Small intestine (tissue), 7 donors: ENCODE results near the gene TNFSF11. TPM values are rescaled to one million over a fixed set of nuclear protein-coding genes. Genes with fewer than 3 reads are reported as not detected.

Experiments
- DNase-seq, 2 donors: peaks; one replicate each; pipeline versions ENCODE4 v3.0.0 to v3.0.0-alpha.2; 2013
- FAIRE-seq: peaks from 2 replicates; lab custom pipeline; 2012; peaks lifted over from hg19 to GRCh38; lab: Jason Lieb, UNC
- H3K27ac ChIP-seq, 3 donors: one replicate each; pipeline ENCODE4 v1.5.1; 2013; ENCODE audit warnings: low read length in 2 of 3, mild to moderate bottlenecking in 2 of 3, control low read depth in 1 of 3, inconsistent platforms in 1 of 3, low read depth in 1 of 3, moderate library complexity in 1 of 3
- H3K27me3 ChIP-seq, 3 donors: one replicate each; pipeline ENCODE4 v1.6.1; 2013; ENCODE audit warnings: low read length in 3 of 3, inconsistent platforms in 1 of 3; ENCODE audit not compliant: control insufficient read depth in 3 of 3, insufficient read depth in 3 of 3
- H3K36me3 ChIP-seq, 3 donors: one replicate each; pipeline ENCODE4 v1.6.1; 2013; ENCODE audit warnings: low read length in 3 of 3, inconsistent platforms in 1 of 3, low read depth in 1 of 3, mild to moderate bottlenecking in 1 of 3, moderate library complexity in 1 of 3; ENCODE audit not compliant: control insufficient read depth in 3 of 3, insufficient read depth in 2 of 3
- H3K4me1 ChIP-seq, 3 donors: one replicate each; pipeline ENCODE4 v1.6.1; 2013; ENCODE audit warnings: low read length in 2 of 3, inconsistent platforms in 1 of 3, low read depth in 1 of 3, mild to moderate bottlenecking in 1 of 3, moderate library complexity in 1 of 3; ENCODE audit not compliant: control insufficient read depth in 3 of 3, insufficient read depth in 2 of 3
- H3K4me3 ChIP-seq, 3 donors: one replicate each; pipeline ENCODE4 v1.5.1; 2013; ENCODE audit warnings: low read length in 3 of 3, control low read depth in 1 of 3, inconsistent platforms in 1 of 3, low read depth in 1 of 3, mild to moderate bottlenecking in 1 of 3, moderate library complexity in 1 of 3
- H3K9me3 ChIP-seq, 2 donors: one replicate each; pipeline ENCODE4 v1.6.1; 2013; ENCODE audit warnings: low read depth in 1 of 2, low read length in 1 of 2; ENCODE audit not compliant: control insufficient read depth in 2 of 2, insufficient read depth in 1 of 2
- WGBS, 3 donors: extraction: QIAGEN DNeasy Blood & Tissue Kit; methylation state at CpG; one replicate each; pipeline ENCODE4 v1.1.7; 2013; 5-methylcytosine and 5-hydroxymethylcytosine counted together
- polyA plus RNA-seq, 4 donors: library from polyadenylated mRNA; stranded (reverse) in 3 of 4; unstranded in 1 of 4; fragments of 200-250 nt in 3 of 4; fragments of 120-200 nt in 1 of 4; gene quantifications; one replicate each; pipeline versions ENCODE4 v1.2.1 to v1.2.3, GENCODE V29; 2013
- donor health status: healthy with polysubstance abuse.
- donor health status: control.
- donor health status: control.
- donor health status: Bipolar disorder and iron deficiency.
- donor health status: healthy.

The TNFSF11 gene
- polyA plus RNA-seq, 4 donors: 0.07 to 1.8 TPM; not detected in 2

DNA sequence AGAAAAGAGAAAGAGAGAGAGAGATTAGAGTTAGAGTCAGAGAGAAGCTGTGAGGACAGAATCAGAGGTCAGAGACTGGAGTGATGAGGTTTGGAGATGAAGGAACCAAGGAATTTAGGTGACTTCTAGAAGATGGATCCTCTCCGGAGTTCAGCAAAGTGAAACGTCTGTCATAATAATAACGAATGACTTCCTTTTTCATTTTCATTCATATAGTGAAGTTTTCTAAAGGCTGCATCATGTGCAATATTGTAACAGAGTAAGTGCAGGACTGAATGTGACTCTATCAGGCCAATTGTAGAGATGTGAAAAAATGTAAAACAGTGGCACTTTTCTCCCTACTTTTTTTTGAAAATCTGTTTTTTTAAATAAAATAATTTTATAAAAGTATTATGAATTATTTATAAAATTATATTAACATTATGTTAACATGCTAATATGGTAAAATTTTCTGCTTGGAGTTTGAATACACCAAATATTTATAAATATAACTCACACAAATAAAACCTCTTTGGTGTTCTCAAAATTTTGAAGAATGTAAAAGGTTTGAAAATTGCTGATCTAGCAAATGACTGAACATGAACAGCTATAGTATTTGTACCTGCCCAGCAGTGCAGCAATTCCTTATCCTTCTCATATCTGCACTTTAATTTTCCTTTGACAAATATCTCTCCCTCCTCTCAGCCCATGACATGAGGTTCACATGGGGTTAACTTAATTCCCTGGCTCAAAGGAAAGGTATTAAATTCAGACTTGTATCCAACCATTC lies 4.2 kb upstream of the TNFSF11 start:
- Histone ChIP-seq H3K36me3 (no peaks in the 10 kb centered on the region), H3K27me3 (peaks cover 2 to 13% (median 3%) of the 10 kb centered on the region in 3 donors), H3K9me3 (no peaks in the 10 kb centered on the region), H3K27ac (no peak overlapping the region), H3K4me3 (no peak overlapping the region), H3K4me1 (no peaks in the 10 kb centered on the region)
- no peak for DNase-seq
- no peak for FAIRE-seq
- WGBS, 3 donors: 48 to 82% (median 56%) methylated on average over 3 of the region's 3 CpGs

DNA sequence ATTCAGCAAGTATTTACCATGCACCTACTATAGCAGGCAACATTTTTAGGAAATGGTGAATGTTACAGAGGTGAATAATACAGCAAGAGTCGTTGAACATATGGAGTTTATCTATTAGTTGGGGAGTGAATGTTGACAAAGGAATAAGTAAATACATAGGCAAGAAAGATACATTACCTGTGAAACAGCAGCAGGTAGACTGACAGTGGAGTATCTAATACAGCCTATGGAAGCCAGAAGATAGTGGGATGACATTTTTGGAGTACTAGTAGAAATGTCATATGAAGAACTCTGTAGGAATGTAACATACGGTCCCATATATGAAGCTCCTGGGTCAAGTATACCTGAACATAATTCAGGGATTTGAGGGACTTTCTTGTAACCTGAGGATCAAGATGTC lies 2.1 kb upstream of the TNFSF11 start:
- WGBS, 3 donors: 62 to 89% (median 67%) methylated on average over 2 of the region's 2 CpGs
- no peak for FAIRE-seq
- Histone ChIP-seq H3K9me3 (no peaks in the 10 kb centered on the region), H3K4me3 (no peak overlapping the region), H3K27ac (no peak overlapping the region), H3K27me3 (peaks cover 3 to 19% (median 8%) of the 10 kb centered on the region in 3 donors), H3K4me1 (no peaks in the 10 kb centered on the region), H3K36me3 (no peaks in the 10 kb centered on the region)
- DNase-seq: no peak

DNA sequence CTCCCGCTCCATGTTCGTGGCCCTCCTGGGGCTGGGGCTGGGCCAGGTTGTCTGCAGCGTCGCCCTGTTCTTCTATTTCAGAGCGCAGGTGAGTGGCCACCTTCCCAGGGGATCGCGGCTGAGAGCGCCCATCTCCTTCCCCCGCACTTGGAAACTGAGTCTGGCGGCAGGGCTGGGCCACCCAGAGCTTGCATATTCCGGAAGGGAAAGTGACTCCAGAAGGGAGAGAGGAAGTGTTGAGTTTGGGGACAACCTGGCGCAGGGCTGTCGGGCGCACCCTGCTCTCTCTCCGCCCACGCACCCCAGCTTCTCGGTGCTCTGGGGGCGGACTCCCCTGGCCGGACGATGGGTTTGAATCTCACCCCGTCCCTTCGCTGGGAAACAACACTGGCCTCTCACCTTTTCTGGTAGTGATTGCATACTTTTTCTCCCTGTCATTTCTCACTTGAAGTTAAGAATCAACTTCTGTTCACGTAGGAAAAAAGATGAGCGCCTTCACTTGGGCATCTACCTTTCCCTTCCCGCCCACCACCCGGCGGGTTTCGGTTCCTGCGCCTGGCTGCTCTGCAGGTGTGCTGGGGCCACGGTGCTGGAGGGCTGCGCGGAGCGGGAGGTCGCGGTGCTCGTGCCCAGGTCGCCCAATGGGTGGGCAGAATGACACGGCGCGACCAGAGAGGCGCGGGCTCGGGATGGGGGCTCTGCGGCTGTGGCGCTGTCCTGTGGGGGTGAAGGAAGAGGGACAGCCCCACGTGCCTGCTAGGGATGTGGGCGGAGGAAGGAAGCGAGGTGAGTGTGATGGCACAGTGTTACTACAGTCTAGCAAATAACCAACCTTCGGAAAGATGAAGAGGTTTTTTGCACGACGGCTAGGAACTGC lies 721 bp downstream of the TNFSF11 start:
- Histone ChIP-seq H3K4me3 (peak overlapping the region in 2 of 3 donors; percentile 8 to 21), H3K36me3 (no peaks in the 10 kb centered on the region), H3K9me3 (no peaks in the 10 kb centered on the region), H3K27me3 (peaks cover 3 to 22% (median 8%) of the 10 kb centered on the region in 3 donors), H3K27ac (no peak overlapping the region), H3K4me1 (no peaks in the 10 kb centered on the region)
- WGBS, 3 donors: 1 to 6% (median 4%) methylated on average over 49 to 51 of the region's 51 CpGs
- DNase-seq (peak in 1 of 2 donors; percentile 7), FAIRE-seq (no peak)

DNA sequence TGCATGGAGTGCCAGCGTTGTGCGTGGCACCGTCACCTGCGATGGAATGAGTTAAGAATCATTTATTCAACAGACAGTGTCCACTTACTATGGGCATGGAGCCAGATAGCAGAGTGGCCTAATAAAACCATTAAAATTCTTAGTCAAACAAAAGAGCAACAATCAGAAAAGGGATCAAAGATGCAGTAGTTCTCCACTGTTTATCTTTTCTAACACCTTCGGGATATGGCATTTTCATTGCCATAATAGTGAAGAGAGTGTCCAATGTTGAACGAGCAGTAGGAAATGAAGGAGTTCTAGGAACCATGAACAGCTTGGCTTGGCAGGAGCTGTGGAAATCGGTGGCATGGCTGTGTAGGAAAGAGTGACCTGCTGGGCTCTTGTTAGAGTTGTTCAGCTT lies 2.0 kb downstream of the TNFSF11 start:
- DNase-seq (no peak), FAIRE-seq (no peak)
- no peaks in the 10 kb centered on the region for H3K36me3 ChIP-seq
- no peaks in the 10 kb centered on the region for H3K9me3 ChIP-seq
- 21 to 66% (median 42%) methylated on average over 7 of the region's 7 CpGs for WGBS, 3 donors
- H3K27me3 ChIP-seq: peaks cover 3 to 22% (median 8%) of the 10 kb centered on the region in 3 donors
- H3K27ac ChIP-seq: no peak overlapping the region
- no peak overlapping the region for H3K4me3 ChIP-seq
- H3K4me1 ChIP-seq: no peaks in the 10 kb centered on the region

DNA sequence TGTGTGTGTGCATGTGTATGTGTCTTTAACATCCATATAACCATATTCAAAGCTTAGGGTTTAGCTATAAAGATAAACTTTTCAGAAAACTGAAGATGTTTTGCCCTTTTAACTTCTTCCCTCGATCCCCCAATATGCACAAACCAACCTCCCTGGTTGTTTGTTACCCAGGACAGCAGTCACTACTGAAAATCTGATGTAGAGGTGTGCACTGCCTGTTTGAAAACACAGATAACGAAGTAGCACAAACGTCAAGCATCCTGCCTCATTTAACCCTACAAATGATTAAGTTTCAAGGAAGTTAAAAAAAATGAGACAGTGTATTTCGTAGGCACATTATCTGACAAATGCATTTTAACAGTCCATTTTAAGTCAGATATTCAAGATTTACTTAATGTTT lies 3.6 kb downstream of the TNFSF11 start:
- DNase-seq (no peak), FAIRE-seq (no peak)
- Histone ChIP-seq H3K36me3 (no peaks in the 10 kb centered on the region), H3K9me3 (no peaks in the 10 kb centered on the region), H3K4me1 (no peaks in the 10 kb centered on the region), H3K4me3 (no peak overlapping the region), H3K27ac (no peak overlapping the region), H3K27me3 (peaks cover 3 to 22% (median 8%) of the 10 kb centered on the region in 3 donors)
- 44 to 62% (median 53%) methylated on average over 4 of the region's 4 CpGs for WGBS, 3 donors

DNA sequence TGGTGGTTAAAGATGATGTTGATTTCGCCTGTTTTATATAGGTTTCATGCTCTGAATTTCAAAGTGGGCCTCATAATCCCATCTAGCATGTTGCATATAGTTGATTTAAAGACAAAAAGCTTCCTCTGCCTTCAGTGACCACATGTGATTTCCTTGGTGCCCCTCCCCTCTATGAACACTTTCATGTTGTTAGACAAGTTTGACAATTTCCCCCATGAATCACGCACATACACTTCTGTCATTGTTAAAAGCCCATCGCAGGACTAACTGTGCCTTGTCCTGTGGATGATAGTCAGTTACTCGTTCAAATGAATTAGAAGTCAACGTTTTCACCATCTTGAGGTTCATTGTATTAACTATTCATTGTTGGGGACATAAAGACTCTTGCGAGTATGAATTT lies 6.7 kb downstream of the TNFSF11 start:
- H3K4me1 ChIP-seq: no peaks in the 10 kb centered on the region
- WGBS, 3 donors: 68 to 73% (median 72%) methylated on average over 6 of the region's 6 CpGs
- H3K27ac ChIP-seq: no peak overlapping the region
- no peak overlapping the region for H3K4me3 ChIP-seq
- H3K27me3 ChIP-seq: peaks cover 0 to 3% (median 3%) of the 10 kb centered on the region in 3 donors
- DNase-seq (no peak), FAIRE-seq (no peak)
- H3K9me3 ChIP-seq: no peaks in the 10 kb centered on the region
- H3K36me3 ChIP-seq: no peaks in the 10 kb centered on the region

DNA sequence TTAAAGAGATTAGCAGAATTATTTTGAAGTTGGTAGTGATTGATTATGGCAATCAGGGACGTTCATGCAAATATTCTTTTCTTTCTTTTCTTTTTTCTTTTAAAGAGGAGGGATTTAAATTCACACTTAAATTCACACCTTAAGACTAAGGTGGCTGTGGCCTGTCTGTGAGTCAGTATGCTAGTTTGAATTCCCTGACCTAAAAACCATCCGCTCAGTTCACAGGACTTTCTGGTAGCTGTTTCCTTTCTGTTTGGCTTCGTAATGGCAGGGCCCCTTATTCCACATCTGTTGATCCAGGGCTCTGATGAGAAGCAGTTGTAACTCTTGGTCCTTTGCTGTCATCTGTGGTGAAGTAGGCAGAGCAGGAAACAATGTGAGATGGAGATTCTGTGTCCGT lies 7.5 kb downstream of the TNFSF11 start:
- no peak for FAIRE-seq
- Histone ChIP-seq H3K27ac (no peak overlapping the region), H3K4me1 (no peaks in the 10 kb centered on the region), H3K4me3 (no peak overlapping the region), H3K27me3 (peaks cover 0 to 3% (median 0%) of the 10 kb centered on the region in 3 donors), H3K9me3 (no peaks in the 10 kb centered on the region), H3K36me3 (no peaks in the 10 kb centered on the region)
- 74 to 86% (median 83%) methylated on average over 4 of the region's 4 CpGs for WGBS, 3 donors
- no peak for DNase-seq

DNA sequence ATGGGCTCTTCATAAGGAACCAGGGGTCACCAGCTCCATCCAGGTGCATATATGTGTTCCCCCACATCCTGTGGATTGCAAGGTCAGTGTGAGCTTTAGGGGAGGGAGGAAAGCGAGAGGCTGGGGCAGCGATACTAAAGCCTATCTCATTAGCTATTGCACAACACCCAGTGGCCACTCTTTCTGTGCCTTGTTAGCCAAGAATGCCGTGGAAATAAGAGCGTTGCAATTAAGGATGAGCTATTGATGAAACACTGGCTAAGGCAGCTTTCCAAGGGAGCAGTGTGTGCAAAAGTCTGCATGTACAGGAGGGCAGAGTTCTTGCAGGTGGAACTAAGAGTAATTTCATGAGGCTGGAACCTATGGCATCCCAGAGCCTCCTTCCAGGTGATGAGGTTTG lies 17.6 kb downstream of the TNFSF11 start:
- WGBS, 3 donors: 73 to 74% (median 74%) methylated on average over 4 of the region's 4 CpGs
- no peak overlapping the region for H3K4me3 ChIP-seq
- H3K9me3 ChIP-seq: no peaks in the 10 kb centered on the region
- DNase-seq: no peak
- no peak for FAIRE-seq
- H3K27ac ChIP-seq: no peak overlapping the region
- no peaks in the 10 kb centered on the region for H3K4me1 ChIP-seq
- H3K27me3 ChIP-seq: peaks cover 0 to 2% (median 0%) of the 10 kb centered on the region in 3 donors
- no peaks in the 10 kb centered on the region for H3K36me3 ChIP-seq
